Liver (tissue), 9 donors: ENCODE data around the gene ARHGEF7. TPM values are rescaled to one million over a fixed set of nuclear protein-coding genes. Genes with fewer than 3 reads are reported as not detected.

Source experiments
- DNase-seq: peaks from one replicate; pipeline ENCODE4 v3.0.0-alpha.2; 2017; ENCODE audit warnings: low spot score
- H3K27ac ChIP-seq, 2 donors: one replicate each; pipeline ENCODE4 v1.7.0; 2013; ENCODE audit warnings: inconsistent platforms in 2 of 2, low read length in 2 of 2, control low read depth in 1 of 2, low read depth in 1 of 2, mild to moderate bottlenecking in 1 of 2
- H3K27me3 ChIP-seq, 4 donors: one replicate each; pipeline versions ENCODE4 v1.6.1 to v1.7.0; 2013; ENCODE audit warnings: low read length in 3 of 4, inconsistent platforms in 1 of 4, mild to moderate bottlenecking in 1 of 4, moderate library complexity in 1 of 4; ENCODE audit not compliant: control insufficient read depth in 4 of 4, insufficient read depth in 4 of 4
- H3K36me3 ChIP-seq, 4 donors: one replicate each; pipeline versions ENCODE4 v1.6.1 to v1.7.0; 2013; ENCODE audit warnings: low read length in 3 of 4, mild to moderate bottlenecking in 3 of 4, low read depth in 1 of 4, moderate library complexity in 1 of 4; ENCODE audit not compliant: control insufficient read depth in 4 of 4, insufficient read depth in 3 of 4
- H3K4me1 ChIP-seq, 4 donors: one replicate each; pipeline versions ENCODE4 v1.6.1 to v1.7.0; 2013; ENCODE audit warnings: low read length in 3 of 4, mild to moderate bottlenecking in 3 of 4, moderate library complexity in 1 of 4; ENCODE audit not compliant: control insufficient read depth in 4 of 4, insufficient read depth in 4 of 4
- H3K4me3 ChIP-seq, 3 donors: one replicate each; pipeline versions ENCODE4 v1.6.1 to v1.7.0; 2013; ENCODE audit warnings: low read length in 3 of 3, control low read depth in 1 of 3, low read depth in 1 of 3, mild to moderate bottlenecking in 1 of 3
- H3K9ac ChIP-seq, 2 donors: one replicate each; pipeline ENCODE4 v1.7.0; 2013; ENCODE audit warnings: low read length in 2 of 2, mild to moderate bottlenecking in 2 of 2, moderate library complexity in 2 of 2, control low read depth in 1 of 2, low read depth in 1 of 2
- H3K9me3 ChIP-seq, 4 donors: one replicate each; pipeline versions ENCODE4 v1.6.1 to v1.7.0; 2013; ENCODE audit warnings: low read length in 3 of 4; ENCODE audit not compliant: control insufficient read depth in 4 of 4
- EGR1 ChIP-seq, 2 donors: IDR thresholded peaks; 2 replicates each; pipeline ENCODE4 v1.6.1; 2016 to 2018; ENCODE audit warnings: antibody characterized with exemption in 2 of 2, low read depth in 2 of 2
- FOXA1 ChIP-seq: IDR thresholded peaks from 2 replicates; pipeline ENCODE4 v1.6.1; 2016; ENCODE audit warnings: antibody characterized with exemption
- GABPA ChIP-seq, 2 donors: IDR thresholded peaks in 1 of 2; conservative IDR thresholded peaks in 1 of 2; 2 replicates each; pipeline ENCODE4 v1.6.1; 2016; ENCODE audit warnings: antibody characterized with exemption in 2 of 2, mild to moderate bottlenecking in 1 of 2, moderate library complexity in 1 of 2
- HNF4G ChIP-seq: IDR thresholded peaks from 2 replicates; pipeline ENCODE4 v1.6.1; 2016; ENCODE audit warnings: antibody characterized with exemption
- MAX ChIP-seq: IDR thresholded peaks from 2 replicates; pipeline ENCODE4 v1.6.1; 2016; ENCODE audit warnings: antibody characterized with exemption
- NR2F2 ChIP-seq: IDR thresholded peaks from 2 replicates; pipeline ENCODE4 v1.6.1; 2016; ENCODE audit warnings: antibody characterized with exemption
- RAD21 ChIP-seq, 2 donors: IDR thresholded peaks; 2 replicates each; pipeline ENCODE4 v1.6.1; 2016; ENCODE audit warnings: antibody characterized with exemption in 2 of 2, mild to moderate bottlenecking in 2 of 2
- RXRA ChIP-seq, 2 donors: IDR thresholded peaks; 2 replicates each; pipeline ENCODE4 v1.6.1; 2017 to 2018; ENCODE audit warnings: antibody characterized with exemption in 2 of 2, mild to moderate bottlenecking in 1 of 2
- TAF1 ChIP-seq: conservative IDR thresholded peaks from 2 replicates; pipeline ENCODE4 v1.6.1; 2016; ENCODE audit warnings: antibody characterized with exemption, mild to moderate bottlenecking
- ZBTB33 ChIP-seq: IDR thresholded peaks from 2 replicates; pipeline ENCODE4 v1.6.1; 2016; ENCODE audit warnings: antibody characterized with exemption
- WGBS: extraction: QIAGEN DNeasy Blood & Tissue Kit; methylation state at CpG from one replicate; pipeline ENCODE4 v1.1.7; 2013; 5-methylcytosine and 5-hydroxymethylcytosine counted together
- polyA plus RNA-seq, 2 donors: library from polyadenylated mRNA; stranded (reverse) in 1 of 2; unstranded in 1 of 2; fragments of 200-250 nt in 1 of 2; fragments of >200 nt in 1 of 2; fragmentation: Nextera tagmentation in 1 of 2; extraction: Ambion mirVana in 1 of 2; gene quantifications; one replicate each; pipeline versions ENCODE4 v1.2.1 to v1.2.3, GENCODE V29; 2013 to 2015
- total RNA-seq, 2 donors: library from RNA; depleted of rRNA; stranded (reverse); fragments of >200 nt; gene quantifications; one replicate each; pipeline ENCODE4 v1.2.3, GENCODE V29; 2014
- TF ChIP-seq, protein P1 (sequence below): fragments of 150-350 bp; IDR thresholded peaks from 2 replicates; pipeline ENCODE4 v1.5.1; 2017; ENCODE audit warnings: improper control_type of control experiment, low read depth, low read length; ENCODE audit not compliant: missing input control
- TF ChIP-seq, protein P2 (sequence below): IDR thresholded peaks from 2 replicates; pipeline ENCODE4 v1.6.1; 2016; ENCODE audit warnings: antibody characterized with exemption
- donor health status: healthy.
- donor health status: healthy.
- donor health status: healthy.
- donor health status: healthy.
- donor health status: healthy.

The ARHGEF7 gene
- total and polyA plus RNA-seq, 4 donors: 10.3 to 37.5 (median 20.1) TPM

- Histone ChIP-seq H3K4me3 (no peak overlapping the region), H3K4me1 (no peaks in the 10 kb centered on the region), H3K27me3 (no peaks in the 10 kb centered on the region), H3K36me3 (no peaks in the 10 kb centered on the region), H3K27ac (no peak overlapping the region), H3K9ac (no peak overlapping the region), H3K9me3 (no peaks in the 10 kb centered on the region)
- WGBS: 91% methylated on average over 11 of the region's 11 CpGs
- TF ChIP-seq FOXA1 (no peak), ZBTB33 (no peak), TAF1 (no peak)
- peak; percentile 16 for DNase-seq
Measured at GRCh38 chr13:111345682-111346081, 230.6 kb downstream of the ARHGEF7 start.

DNA sequence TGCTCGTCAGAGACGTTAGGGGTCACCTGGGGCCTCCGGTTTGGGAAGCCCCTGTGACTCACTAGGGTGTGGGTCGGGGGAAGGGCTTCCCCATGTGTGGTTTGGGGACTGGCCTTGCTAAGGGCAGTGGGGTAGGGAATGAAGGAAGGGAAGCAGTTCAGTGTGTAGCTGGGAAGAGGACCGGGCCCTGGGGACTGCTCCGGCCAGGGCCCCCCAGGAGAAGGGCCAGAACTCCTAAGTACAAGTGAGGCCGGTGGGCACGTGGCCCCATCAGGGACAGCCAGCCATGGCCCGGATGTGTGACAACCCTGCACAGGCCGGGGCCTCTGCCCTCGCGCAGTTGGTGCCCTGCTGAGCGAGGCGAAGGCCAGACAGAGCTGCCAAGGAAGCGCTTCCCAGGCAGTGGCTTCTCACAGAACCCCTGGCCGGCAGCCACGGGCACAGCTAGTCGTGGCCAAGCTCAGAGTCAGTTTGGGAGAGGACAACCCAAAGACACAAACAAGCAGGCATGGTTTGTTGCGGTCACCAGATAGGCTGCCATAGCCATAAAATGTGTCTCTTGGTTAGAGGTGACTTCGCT lies 231.1 kb downstream of the ARHGEF7 start:
- H3K27me3 ChIP-seq: no peaks in the 10 kb centered on the region
- no peaks in the 10 kb centered on the region for H3K36me3 ChIP-seq
- peak; percentile 22 for DNase-seq
- no peak overlapping the region for H3K4me3 ChIP-seq
- WGBS: 94% methylated on average over 20 of the region's 20 CpGs
- H3K9me3 ChIP-seq: no peaks in the 10 kb centered on the region
- TF ChIP-seq, protein P1, sequence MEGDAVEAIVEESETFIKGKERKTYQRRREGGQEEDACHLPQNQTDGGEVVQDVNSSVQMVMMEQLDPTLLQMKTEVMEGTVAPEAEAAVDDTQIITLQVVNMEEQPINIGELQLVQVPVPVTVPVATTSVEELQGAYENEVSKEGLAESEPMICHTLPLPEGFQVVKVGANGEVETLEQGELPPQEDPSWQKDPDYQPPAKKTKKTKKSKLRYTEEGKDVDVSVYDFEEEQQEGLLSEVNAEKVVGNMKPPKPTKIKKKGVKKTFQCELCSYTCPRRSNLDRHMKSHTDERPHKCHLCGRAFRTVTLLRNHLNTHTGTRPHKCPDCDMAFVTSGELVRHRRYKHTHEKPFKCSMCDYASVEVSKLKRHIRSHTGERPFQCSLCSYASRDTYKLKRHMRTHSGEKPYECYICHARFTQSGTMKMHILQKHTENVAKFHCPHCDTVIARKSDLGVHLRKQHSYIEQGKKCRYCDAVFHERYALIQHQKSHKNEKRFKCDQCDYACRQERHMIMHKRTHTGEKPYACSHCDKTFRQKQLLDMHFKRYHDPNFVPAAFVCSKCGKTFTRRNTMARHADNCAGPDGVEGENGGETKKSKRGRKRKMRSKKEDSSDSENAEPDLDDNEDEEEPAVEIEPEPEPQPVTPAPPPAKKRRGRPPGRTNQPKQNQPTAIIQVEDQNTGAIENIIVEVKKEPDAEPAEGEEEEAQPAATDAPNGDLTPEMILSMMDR: no peak
- no peak for TF ChIP-seq RXRA (IDR thresholded peaks at IDR 0.05)
- TF ChIP-seq, protein P2, sequence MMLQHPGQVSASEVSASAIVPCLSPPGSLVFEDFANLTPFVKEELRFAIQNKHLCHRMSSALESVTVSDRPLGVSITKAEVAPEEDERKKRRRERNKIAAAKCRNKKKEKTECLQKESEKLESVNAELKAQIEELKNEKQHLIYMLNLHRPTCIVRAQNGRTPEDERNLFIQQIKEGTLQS: no peak
- no peak for TF ChIP-seq NR2F2
- H3K9ac ChIP-seq: no peak overlapping the region
- H3K4me1 ChIP-seq: no peaks in the 10 kb centered on the region
- no peak overlapping the region for H3K27ac ChIP-seq

- Histone ChIP-seq H3K27me3 (no peaks in the 10 kb centered on the region), H3K9ac (no peak overlapping the region), H3K4me3 (no peak overlapping the region), H3K4me1 (no peaks in the 10 kb centered on the region), H3K9me3 (no peaks in the 10 kb centered on the region), H3K27ac (no peak overlapping the region), H3K36me3 (no peaks in the 10 kb centered on the region)
- 92% methylated on average over 6 of the region's 6 CpGs for WGBS
- no peak for TF ChIP-seq HNF4G
- no peak for DNase-seq
Measured at GRCh38 chr13:111347438-111347837, 232.3 kb downstream of the ARHGEF7 start.

DNA sequence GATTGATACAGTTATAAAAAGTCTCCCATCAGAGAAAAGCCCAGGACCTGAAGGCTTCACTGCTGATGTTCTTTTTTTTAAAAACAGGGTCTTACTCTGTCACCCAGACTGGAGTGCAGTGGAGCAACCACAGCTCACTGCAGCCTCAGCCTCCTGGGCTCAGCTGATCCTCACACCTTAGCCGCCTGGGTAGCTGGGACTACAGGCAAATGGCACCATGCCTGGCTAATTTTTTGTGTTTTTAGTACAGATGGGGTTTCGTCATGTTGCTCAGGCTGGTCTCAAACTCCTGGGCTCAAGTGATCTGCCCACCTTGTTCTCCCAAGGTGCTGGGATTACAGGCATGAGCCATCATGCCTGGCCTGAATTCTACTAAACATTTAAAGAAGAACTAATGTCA lies 238.4 kb downstream of the ARHGEF7 start:
- no peaks in the 10 kb centered on the region for H3K36me3 ChIP-seq
- H3K9ac ChIP-seq: no peak overlapping the region
- H3K4me1 ChIP-seq: no peaks in the 10 kb centered on the region
- WGBS: 89% methylated on average over 2 of the region's 2 CpGs
- no peak for DNase-seq
- H3K27me3 ChIP-seq: no peaks in the 10 kb centered on the region
- H3K4me3 ChIP-seq: no peak overlapping the region
- H3K27ac ChIP-seq: no peak overlapping the region
- TF ChIP-seq, protein P2: no peak
- TF ChIP-seq FOXA1 (no peak), TAF1 (no peak), EGR1 (IDR thresholded peaks at IDR 0.05; ENCODE audit: low read depth in 2 of 2) (no peak), MAX (no peak), GABPA (IDR thresholded peaks at IDR 0.05 in 1 of 2, conservative IDR thresholded peaks at IDR 0.05 in 1 of 2) (no peak), RAD21 (IDR thresholded peaks at IDR 0.05) (no peak), ZBTB33 (no peak), HNF4G (no peak), RXRA (IDR thresholded peaks at IDR 0.05) (no peak)
- TF ChIP-seq, protein P1: no peak
- H3K9me3 ChIP-seq: no peaks in the 10 kb centered on the region
